ENCODE results near the gene HRH3.

DNA sequence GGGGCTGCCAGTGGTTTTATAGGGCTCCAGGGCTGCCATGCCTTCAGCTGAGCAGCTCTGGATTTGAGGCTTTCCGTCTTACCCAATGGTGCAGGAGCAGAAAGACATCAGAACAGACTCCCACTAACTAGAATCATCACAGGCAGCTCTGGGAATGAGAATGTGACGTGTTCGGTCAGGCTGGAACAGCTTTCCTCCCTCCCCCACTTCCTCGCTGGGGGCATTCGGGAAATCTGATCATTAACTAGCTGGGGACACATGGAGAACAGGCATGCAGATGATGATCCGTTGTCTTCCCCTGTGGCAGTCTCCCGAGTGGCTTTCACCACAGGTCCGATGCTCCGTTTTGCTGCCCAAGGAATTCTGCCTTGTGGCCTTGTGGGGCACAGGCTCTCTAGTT lies 42.8 kb downstream of the HRH3 start:
- TF ChIP-seq, protein P1, sequence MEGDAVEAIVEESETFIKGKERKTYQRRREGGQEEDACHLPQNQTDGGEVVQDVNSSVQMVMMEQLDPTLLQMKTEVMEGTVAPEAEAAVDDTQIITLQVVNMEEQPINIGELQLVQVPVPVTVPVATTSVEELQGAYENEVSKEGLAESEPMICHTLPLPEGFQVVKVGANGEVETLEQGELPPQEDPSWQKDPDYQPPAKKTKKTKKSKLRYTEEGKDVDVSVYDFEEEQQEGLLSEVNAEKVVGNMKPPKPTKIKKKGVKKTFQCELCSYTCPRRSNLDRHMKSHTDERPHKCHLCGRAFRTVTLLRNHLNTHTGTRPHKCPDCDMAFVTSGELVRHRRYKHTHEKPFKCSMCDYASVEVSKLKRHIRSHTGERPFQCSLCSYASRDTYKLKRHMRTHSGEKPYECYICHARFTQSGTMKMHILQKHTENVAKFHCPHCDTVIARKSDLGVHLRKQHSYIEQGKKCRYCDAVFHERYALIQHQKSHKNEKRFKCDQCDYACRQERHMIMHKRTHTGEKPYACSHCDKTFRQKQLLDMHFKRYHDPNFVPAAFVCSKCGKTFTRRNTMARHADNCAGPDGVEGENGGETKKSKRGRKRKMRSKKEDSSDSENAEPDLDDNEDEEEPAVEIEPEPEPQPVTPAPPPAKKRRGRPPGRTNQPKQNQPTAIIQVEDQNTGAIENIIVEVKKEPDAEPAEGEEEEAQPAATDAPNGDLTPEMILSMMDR (IDR thresholded peaks at IDR 0.05) = no peak
- TF ChIP-seq EZH2 (IDR thresholded peaks at IDR 0.05; ENCODE audit: borderline replicate concordance, insufficient read depth, low read depth, low read length, poor library complexity, severe bottlenecking) = no peak

Measured in B cell (primary cell).